ENCODE data around the gene DYNLRB2.

Gene DYNLRB2

GRCh38 chr16:80546249-80546648 lies 5.5 kb downstream of the DYNLRB2 start:
- Histone ChIP-seq H3K27me3 (replicated peaks; ENCODE audit: insufficient read depth, low read length) (no peaks in the 10 kb centered on the region), H3K4me2 (ENCODE audit: low read depth, low read length) (no peak overlapping the region), H2AFZ (ENCODE audit: low read length) (no peak overlapping the region), H3F3A (ENCODE audit: insufficient read depth, low read length) (no peaks in the 10 kb centered on the region), H3K9me2 (replicated peaks; ENCODE audit: insufficient read depth, low read length) (no peaks in the 10 kb centered on the region), H3K36me3 (replicated peaks; ENCODE audit: insufficient read depth, low read length) (no peaks in the 10 kb centered on the region), H3K79me2 (ENCODE audit: low read length) (no peaks in the 10 kb centered on the region), H3K27ac (ENCODE audit: low read length) (no peak overlapping the region), H3K4me1 (ENCODE audit: low read length) (no peaks in the 10 kb centered on the region), H3K9me3 (replicated peaks; ENCODE audit: insufficient read depth, low read length) (no peaks in the 10 kb centered on the region), H3K4me3 (ENCODE audit: low read length) (no peak overlapping the region), H4K20me1 (ENCODE audit: insufficient read depth, low read length) (no peaks in the 10 kb centered on the region), H3K9ac (ENCODE audit: low read length) (no peak overlapping the region)
- no peak for TF ChIP-seq CTCF (IDR thresholded peaks at IDR 0.05; ENCODE audit: low read length)
- TF ChIP-seq EZH2phosphoT487 (IDR thresholded peaks at IDR 0.05; ENCODE audit: low read length), result no peak
- no peak for TF ChIP-seq EZH2 (optimal IDR thresholded peaks at IDR 0.05; ENCODE audit: low read depth, low read length)
- DNase-seq, result no peak

DNA sequence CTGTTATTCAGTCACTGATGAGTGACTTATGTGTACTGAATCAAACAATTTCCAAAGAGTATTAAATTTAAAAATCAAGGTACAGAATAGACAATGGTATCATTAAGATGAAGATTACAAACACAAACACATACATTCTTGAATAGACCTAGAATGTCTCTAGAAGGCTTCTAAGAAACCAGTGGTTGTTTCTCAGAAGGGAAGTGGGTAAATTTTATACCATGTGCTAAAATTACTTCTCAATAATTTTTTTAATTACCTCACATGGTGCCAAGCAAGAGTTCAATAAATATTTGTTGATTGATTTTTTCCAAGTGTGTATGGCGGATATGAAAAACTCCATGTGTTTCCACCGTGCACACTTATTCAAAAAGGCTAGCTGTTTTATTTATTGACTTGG lies 6.4 kb downstream of the DYNLRB2 start:
- no peaks in the 10 kb centered on the region for H3F3A ChIP-seq (ENCODE audit: insufficient read depth, low read length)
- H3K79me2 ChIP-seq (ENCODE audit: low read length), result no peaks in the 10 kb centered on the region
- no peaks in the 10 kb centered on the region for H4K20me1 ChIP-seq (ENCODE audit: insufficient read depth, low read length)
- H3K4me2 ChIP-seq (ENCODE audit: low read depth, low read length), result no peak overlapping the region
- TF ChIP-seq EZH2phosphoT487 (IDR thresholded peaks at IDR 0.05; ENCODE audit: low read length) (no peak), EZH2 (optimal IDR thresholded peaks at IDR 0.05; ENCODE audit: low read depth, low read length) (no peak), CTCF (IDR thresholded peaks at IDR 0.05; ENCODE audit: low read length) (no peak)
- no peaks in the 10 kb centered on the region for H3K9me3 ChIP-seq (replicated peaks; ENCODE audit: insufficient read depth, low read length)
- no peaks in the 10 kb centered on the region for H3K4me1 ChIP-seq (ENCODE audit: low read length)
- no peak overlapping the region for H3K27ac ChIP-seq (ENCODE audit: low read length)
- no peaks in the 10 kb centered on the region for H3K9me2 ChIP-seq (replicated peaks; ENCODE audit: insufficient read depth, low read length)
- no peaks in the 10 kb centered on the region for H3K36me3 ChIP-seq (replicated peaks; ENCODE audit: insufficient read depth, low read length)
- H2AFZ ChIP-seq (ENCODE audit: low read length), result no peak overlapping the region
- no peak overlapping the region for H3K9ac ChIP-seq (ENCODE audit: low read length)
- no peaks in the 10 kb centered on the region for H3K27me3 ChIP-seq (replicated peaks; ENCODE audit: insufficient read depth, low read length)
- no peak overlapping the region for H3K4me3 ChIP-seq (ENCODE audit: low read length)
- no peak for DNase-seq

DNA sequence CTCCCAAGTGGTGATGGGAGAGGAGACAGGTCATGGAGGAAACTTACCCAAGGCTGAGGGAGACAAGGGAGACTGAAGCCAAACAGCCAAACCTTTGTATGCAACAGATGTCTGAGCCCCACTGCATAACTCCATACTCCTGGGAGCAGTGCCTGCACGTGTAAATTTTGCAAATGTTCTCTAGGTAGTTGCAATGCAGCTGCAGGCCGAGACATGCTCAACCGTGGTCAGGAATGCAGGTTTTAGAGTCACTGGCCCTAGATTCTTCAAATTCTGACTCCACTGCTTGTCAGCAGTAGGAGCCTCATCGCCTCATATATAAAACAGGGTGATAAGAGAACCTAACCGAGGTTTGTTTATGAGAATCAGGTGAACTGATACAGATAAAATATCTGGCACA lies 11.5 kb downstream of the DYNLRB2 start:
- Histone ChIP-seq H3K36me3 (replicated peaks; ENCODE audit: insufficient read depth, low read length) (no peaks in the 10 kb centered on the region), H3K9ac (ENCODE audit: low read length) (no peak overlapping the region), H3K79me2 (ENCODE audit: low read length) (no peaks in the 10 kb centered on the region), H3F3A (ENCODE audit: insufficient read depth, low read length) (no peaks in the 10 kb centered on the region), H3K4me3 (ENCODE audit: low read length) (no peak overlapping the region), H3K27me3 (replicated peaks; ENCODE audit: insufficient read depth, low read length) (no peaks in the 10 kb centered on the region), H2AFZ (ENCODE audit: low read length) (no peak overlapping the region), H4K20me1 (ENCODE audit: insufficient read depth, low read length) (no peaks in the 10 kb centered on the region), H3K4me2 (ENCODE audit: low read depth, low read length) (no peak overlapping the region), H3K9me2 (replicated peaks; ENCODE audit: insufficient read depth, low read length) (no peaks in the 10 kb centered on the region), H3K27ac (ENCODE audit: low read length) (no peak overlapping the region), H3K4me1 (ENCODE audit: low read length) (no peaks in the 10 kb centered on the region), H3K9me3 (replicated peaks; ENCODE audit: insufficient read depth, low read length) (no peaks in the 10 kb centered on the region)
- TF ChIP-seq CTCF (IDR thresholded peaks at IDR 0.05; ENCODE audit: low read length) (no peak), EZH2phosphoT487 (IDR thresholded peaks at IDR 0.05; ENCODE audit: low read length) (no peak), EZH2 (optimal IDR thresholded peaks at IDR 0.05; ENCODE audit: low read depth, low read length) (no peak)
- no peak for DNase-seq
